Stimulated activated CD4-positive, alpha-beta T cell treated with anti-CD3 and anti-CD28 coated beads, TNF-alpha, amount 100 ng/mL, for 1 hour (primary cell): Measurements from ENCODE around the gene CAMK1D.

ENCODE experiments used
- DNase-seq, 3 donors: peaks; one replicate each; pipeline ENCODE4 v3.0.0-alpha.2; 2020; ENCODE audit warnings: low read depth in 3 of 3, low spot score in 1 of 3

The CAMK1D gene

GRCh38 chr10:12397941-12398340 lies 48.6 kb downstream of the CAMK1D start:
- no peak for DNase-seq

- DNase-seq: no peak
Measured at GRCh38 chr10:12400266-12400931, 51.1 kb downstream of the CAMK1D start.

- no peak for DNase-seq
Measured at GRCh38 chr10:12401466-12401865, 52.1 kb downstream of the CAMK1D start.

- no peak for DNase-seq
Measured at GRCh38 chr10:12403119-12403518, 53.8 kb downstream of the CAMK1D start.

- no peak for DNase-seq
Measured at GRCh38 chr10:12405342-12406320, 56.3 kb downstream of the CAMK1D start.

GRCh38 chr10:12406764-12407400 lies 57.5 kb downstream of the CAMK1D start:
- no peak for DNase-seq

- no peak for DNase-seq
Measured at GRCh38 chr10:12408472-12408871, 59.1 kb downstream of the CAMK1D start.

GRCh38 chr10:12409161-12409560 lies 59.8 kb downstream of the CAMK1D start:
- no peak for DNase-seq

GRCh38 chr10:12409613-12410012 lies 60.3 kb downstream of the CAMK1D start:
- DNase-seq: no peak

GRCh38 chr10:12412666-12413368 lies 63.5 kb downstream of the CAMK1D start:
- no peak for DNase-seq

GRCh38 chr10:12413369-12413711 lies 64.0 kb downstream of the CAMK1D start:
- DNase-seq: no peak

- no peak for DNase-seq
Measured at GRCh38 chr10:12414278-12414989, 65.1 kb downstream of the CAMK1D start.

GRCh38 chr10:12416344-12417050 lies 67.2 kb downstream of the CAMK1D start:
- DNase-seq: no peak

GRCh38 chr10:12417331-12417730 lies 68.0 kb downstream of the CAMK1D start:
- DNase-seq: no peak

GRCh38 chr10:12418000-12418399 lies 68.7 kb downstream of the CAMK1D start:
- DNase-seq: no peak

- DNase-seq: no peak
Measured at GRCh38 chr10:12418725-12419261, 69.4 kb downstream of the CAMK1D start.

- peak; percentile 8 to 32 (median 26) for DNase-seq
Measured at GRCh38 chr10:12419262-12419847, 70.0 kb downstream of the CAMK1D start.

GRCh38 chr10:12420530-12421120 lies 71.3 kb downstream of the CAMK1D start:
- no peak for DNase-seq

- no peak for DNase-seq
Measured at GRCh38 chr10:12422189-12422588, 72.8 kb downstream of the CAMK1D start.
